Stimulated activated CD8-positive, alpha-beta memory T cell treated with anti-CD3 and anti-CD28 coated beads, Interleukin-15, amount 100 ng/mL, for 48 hours (primary cell): ENCODE results near the gene FGD6.
A peak's percentile ranks its signal among the peaks of the same experiment; 100 is the strongest.
"Not testable (repeated sequence)": the region's sequence is repeated elsewhere in the genome, so short reads cannot be mapped to it uniquely, and the experiment has no call there.

Source experiments
- DNase-seq, 2 donors: peaks; one replicate each; pipeline ENCODE4 v3.0.0-alpha.2; 2020; ENCODE audit warnings: low read depth in 2 of 2

Gene FGD6

GRCh38 chr12:95126076-95126475 is 91.2 kb downstream of the FGD6 start:
- DNase-seq, result no peak

- no peak for DNase-seq
These were observed 93.2 kb downstream of the FGD6 start for GRCh38 chr12:95124106-95124505.

- no peak for DNase-seq
These were observed 98.5 kb downstream of the FGD6 start for GRCh38 chr12:95118788-95119179.

- no peak for DNase-seq
These were observed 99.0 kb downstream of the FGD6 start for GRCh38 chr12:95118138-95118787.

GRCh38 chr12:95117178-95117599 is 100.1 kb downstream of the FGD6 start:
- DNase-seq, result no peak

- DNase-seq, result no peak
These were observed 100.5 kb downstream of the FGD6 start for GRCh38 chr12:95116773-95117172.

GRCh38 chr12:95116341-95116740 is 100.9 kb downstream of the FGD6 start:
- no peak for DNase-seq

- DNase-seq, result no peak
These were observed 101.6 kb downstream of the FGD6 start for GRCh38 chr12:95115641-95116040.

- DNase-seq, result no peak
These were observed 102.4 kb downstream of the FGD6 start for GRCh38 chr12:95114766-95115405.

- no peak for DNase-seq
These were observed 109.9 kb downstream of the FGD6 start for GRCh38 chr12:95107362-95107761.

- no peak for DNase-seq
These were observed 111.7 kb downstream of the FGD6 start for GRCh38 chr12:95105540-95105939.

- no peak for DNase-seq
These were observed 112.3 kb downstream of the FGD6 start for GRCh38 chr12:95104919-95105452.

- peak; percentile 20 to 34 for DNase-seq
These were observed 114.2 kb downstream of the FGD6 start for GRCh38 chr12:95102916-95103671.

- not testable (repeated sequence) for DNase-seq
These were observed 115.3 kb downstream of the FGD6 start for GRCh38 chr12:95101957-95102356.

GRCh38 chr12:95100264-95101190 is 116.7 kb downstream of the FGD6 start:
- DNase-seq, result no peak

- DNase-seq, result no peak
These were observed 117.9 kb downstream of the FGD6 start for GRCh38 chr12:95099270-95099790.

- DNase-seq, result no peak
These were observed 120.4 kb downstream of the FGD6 start for GRCh38 chr12:95096852-95097251.

GRCh38 chr12:95096378-95096777 is 120.9 kb downstream of the FGD6 start:
- no peak for DNase-seq

- not testable (repeated sequence) for DNase-seq
These were observed 121.4 kb downstream of the FGD6 start for GRCh38 chr12:95095866-95096265.

GRCh38 chr12:95089462-95089861 is 127.8 kb downstream of the FGD6 start:
- no peak for DNase-seq

GRCh38 chr12:95088379-95088778 is 128.9 kb downstream of the FGD6 start:
- DNase-seq, result no peak
